ENCODE measurements around the gene RPL38. TPM values are rescaled to one million over a fixed set of nuclear protein-coding genes. Genes with fewer than 3 reads are reported as not detected.
A peak's percentile ranks its signal among the peaks of the same experiment; 100 is the strongest.

Gene RPL38
- total RNA-seq, 5 donors from 2014 or later (not counting 1 experiment from before 2014, with no cell fraction given): 1,569 to 1,786 (median 1,717) TPM

DNA sequence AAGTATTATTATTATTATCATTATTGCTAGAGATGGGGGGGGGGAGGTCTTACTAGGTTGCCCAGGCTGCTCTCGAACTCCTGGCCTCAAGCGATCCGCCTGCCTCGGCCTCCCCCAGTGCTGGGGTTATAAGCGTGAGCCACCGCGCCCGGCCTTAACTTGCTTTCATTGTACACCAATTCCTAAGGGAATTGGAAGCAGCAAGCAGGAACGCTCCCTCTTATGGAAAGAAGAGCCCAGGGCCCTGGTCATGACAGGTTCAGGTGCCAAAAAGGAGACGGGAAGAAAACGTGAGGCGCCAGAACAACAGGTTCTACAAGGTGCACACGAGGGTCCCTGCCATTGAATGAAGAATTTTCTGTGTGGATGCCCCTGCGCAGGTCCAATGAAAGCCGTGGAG lies 540 bp upstream of the RPL38 start:
- no peaks in the 10 kb centered on the region for H3K9me3 ChIP-seq
- H3K27me3 ChIP-seq (replicated peaks in 1 of 2; ENCODE audit: control insufficient read depth in 2 of 2, extremely low read depth in 1 of 2, insufficient read depth in 2 of 2, low read length in 1 of 2): peaks cover 0 to 46% of the 10 kb centered on the region in 2 experiments
- Mint-ChIP-seq H3K27ac (no peak overlapping the region), H3K36me3 (peaks cover 15% of the 10 kb centered on the region), H3K9me3 (no peaks in the 10 kb centered on the region), H3K4me3 (peak overlapping the region; percentile 91 to 99 (median 95)), H3K4me1 (peaks cover 41 to 45% (median 41%) of the 10 kb centered on the region in 3 donors), H3K27me3 (peaks cover 10 to 22% of the 10 kb centered on the region in 2 donors)
- WGBS (ENCODE audit: insufficient coverage): 40% methylated on average over 13 of the region's 15 CpGs
- ATAC-seq (replicated peaks in 1 of 4) (no peak), DNase-seq (no peak)
- peaks cover 0 to 31% of the 10 kb centered on the region in 2 donors for H3K36me3 ChIP-seq (ENCODE audit: control insufficient read depth in 2 of 2, extremely low read depth in 1 of 2, insufficient read depth in 1 of 2, low read length in 1 of 2)
- ChIA-PET CTCF (interaction anchor here (0.6 to 1.7 kb wide), 9 partner anchors 8 to 1581 kb away, joined by 3 to 12 read pairs (median 6); partner anchors contain the start of genes TTYH2 (in 1 of the 2) and UNK (in 1 of the 2)), POLR2A (interaction anchor here in 1 of 2 donors (0.6 kb wide), 1 partner anchor 96 kb away, joined by 3 read pairs; no protein-coding TSS in a partner anchor)
- H3K27ac ChIP-seq (ENCODE audit: low read length): no peak overlapping the region
- peaks cover 18 to 52% of the 10 kb centered on the region in 2 experiments for H3K4me1 ChIP-seq (ENCODE audit: control insufficient read depth in 1 of 2, extremely low read depth in 1 of 2, insufficient read depth in 2 of 2, low read length in 2 of 2)
- H3K4me3 ChIP-seq (ENCODE audit: control insufficient read depth in 1 of 2, extremely low read depth in 1 of 2, low read length in 1 of 2): peak overlapping the region in 1 of 2 donors; percentile 93

DNA sequence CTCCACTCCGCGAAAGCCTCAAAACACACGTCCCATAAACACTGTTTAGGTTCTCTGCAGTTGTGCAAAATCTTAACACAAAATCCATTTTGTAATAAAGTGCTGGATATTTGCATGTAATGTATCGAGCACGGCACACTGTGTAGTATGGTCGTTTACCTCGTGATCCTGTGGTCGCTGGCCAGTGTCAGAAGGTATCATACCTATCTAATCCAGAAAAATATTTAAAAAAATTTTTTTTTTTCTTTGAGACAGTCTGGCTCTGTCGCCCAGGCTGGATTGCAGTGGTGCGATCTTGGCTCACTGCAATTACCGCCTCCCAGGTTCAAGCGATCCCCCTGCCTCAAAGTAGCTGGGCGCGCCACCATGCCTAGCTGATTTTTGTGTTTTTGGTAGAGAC lies 996 bp downstream of the RPL38 start:
- DNase-seq (no peak), ATAC-seq (replicated peaks in 1 of 4) (no peak)
- Histone ChIP-seq H3K4me3 (ENCODE audit: control insufficient read depth in 1 of 2, extremely low read depth in 1 of 2, low read length in 1 of 2) (peak overlapping the region; percentile 93 to 98), H3K9me3 (no peaks in the 10 kb centered on the region), H3K27me3 (replicated peaks in 1 of 2; ENCODE audit: control insufficient read depth in 2 of 2, extremely low read depth in 1 of 2, insufficient read depth in 2 of 2, low read length in 1 of 2) (peaks cover 0 to 37% of the 10 kb centered on the region in 2 experiments), H3K27ac (ENCODE audit: low read length) (peak overlapping the region; percentile 78), H3K36me3 (ENCODE audit: control insufficient read depth in 2 of 2, extremely low read depth in 1 of 2, insufficient read depth in 1 of 2, low read length in 1 of 2) (peaks cover 0 to 45% of the 10 kb centered on the region in 2 donors), H3K4me1 (ENCODE audit: control insufficient read depth in 1 of 2, extremely low read depth in 1 of 2, insufficient read depth in 2 of 2, low read length in 2 of 2) (peaks cover 18 to 51% of the 10 kb centered on the region in 2 experiments)
- H3K36me3 Mint-ChIP-seq: peaks cover 27% of the 10 kb centered on the region
- ChIA-PET POLR2A (no interaction called here), CTCF (interaction anchor here in 1 of 2 donors (1.7 kb wide), 1 partner anchor 9 kb away, joined by 12 read pairs; the partner anchor contains the start of gene TTYH2)
- H3K9me3 Mint-ChIP-seq: no peaks in the 10 kb centered on the region
- H3K4me3 Mint-ChIP-seq: peak overlapping the region; percentile 91 to 99 (median 95)
- H3K27ac Mint-ChIP-seq: peak overlapping the region; percentile 93 to 98
- WGBS (ENCODE audit: insufficient coverage): 47% methylated on average over 4 of the region's 14 CpGs
- peaks cover 10 to 19% of the 10 kb centered on the region in 2 donors for H3K27me3 Mint-ChIP-seq
- peaks cover 40 to 54% (median 51%) of the 10 kb centered on the region in 3 donors for H3K4me1 Mint-ChIP-seq

DNA sequence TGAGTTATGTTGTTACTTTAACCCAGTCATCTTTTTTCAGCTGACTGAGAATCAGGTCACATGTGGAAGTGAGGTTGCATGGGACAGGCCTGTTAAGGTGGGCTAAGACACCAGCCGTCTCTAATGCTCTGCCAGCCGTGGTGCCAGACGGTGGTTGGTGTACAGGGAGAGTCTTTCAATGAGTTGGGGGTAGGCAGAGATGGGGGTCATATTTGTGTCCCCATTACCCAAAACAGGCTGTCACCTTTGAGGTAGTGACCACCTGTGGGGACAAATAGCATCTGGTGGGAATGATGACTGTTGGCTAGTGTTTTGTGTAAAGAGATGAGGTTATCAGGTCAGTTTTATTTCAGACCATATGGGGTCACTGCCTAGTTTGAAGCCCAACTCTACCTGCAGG lies 1.8 kb downstream of the RPL38 start:
- peaks cover 18 to 49% of the 10 kb centered on the region in 2 experiments for H3K4me1 ChIP-seq (ENCODE audit: control insufficient read depth in 1 of 2, extremely low read depth in 1 of 2, insufficient read depth in 2 of 2, low read length in 2 of 2)
- no peaks in the 10 kb centered on the region for H3K9me3 ChIP-seq
- peaks cover 0 to 53% of the 10 kb centered on the region in 2 donors for H3K36me3 ChIP-seq (ENCODE audit: control insufficient read depth in 2 of 2, extremely low read depth in 1 of 2, insufficient read depth in 1 of 2, low read length in 1 of 2)
- H3K27me3 ChIP-seq (replicated peaks in 1 of 2; ENCODE audit: control insufficient read depth in 2 of 2, extremely low read depth in 1 of 2, insufficient read depth in 2 of 2, low read length in 1 of 2): peaks cover 0 to 29% of the 10 kb centered on the region in 2 experiments
- H3K27ac ChIP-seq (ENCODE audit: low read length): peak overlapping the region; percentile 78
- Mint-ChIP-seq H3K4me1 (peaks cover 37 to 55% (median 52%) of the 10 kb centered on the region in 3 donors), H3K9me3 (no peaks in the 10 kb centered on the region), H3K27ac (peak overlapping the region; percentile 68 to 98), H3K4me3 (peak overlapping the region; percentile 91 to 99 (median 95)), H3K36me3 (peaks cover 31% of the 10 kb centered on the region), H3K27me3 (peaks cover 7 to 13% of the 10 kb centered on the region in 2 donors)
- ATAC-seq (replicated peaks in 1 of 4) (no peak), DNase-seq (no peak)
- CTCF ChIA-PET: no interaction called here
- H3K4me3 ChIP-seq (ENCODE audit: control insufficient read depth in 1 of 2, extremely low read depth in 1 of 2, low read length in 1 of 2): no peak overlapping the region
- POLR2A ChIA-PET: no interaction called here
- WGBS (ENCODE audit: insufficient coverage): 60% methylated on average over 1 of the region's 3 CpGs

GRCh38 chr17:74206332-74206818 lies 2.9 kb downstream of the RPL38 start:
- Histone ChIP-seq H3K9me3 (no peaks in the 10 kb centered on the region), H3K36me3 (ENCODE audit: control insufficient read depth in 2 of 2, extremely low read depth in 1 of 2, insufficient read depth in 1 of 2, low read length in 1 of 2) (peaks cover 0 to 54% of the 10 kb centered on the region in 2 donors), H3K27me3 (replicated peaks in 1 of 2; ENCODE audit: control insufficient read depth in 2 of 2, extremely low read depth in 1 of 2, insufficient read depth in 2 of 2, low read length in 1 of 2) (peaks cover 0 to 18% of the 10 kb centered on the region in 2 experiments), H3K27ac (ENCODE audit: low read length) (no peak overlapping the region), H3K4me3 (ENCODE audit: control insufficient read depth in 1 of 2, extremely low read depth in 1 of 2, low read length in 1 of 2) (no peak overlapping the region), H3K4me1 (ENCODE audit: control insufficient read depth in 1 of 2, extremely low read depth in 1 of 2, insufficient read depth in 2 of 2, low read length in 2 of 2) (peaks cover 18 to 60% of the 10 kb centered on the region in 2 experiments)
- Mint-ChIP-seq H3K4me1 (peaks cover 43 to 66% (median 58%) of the 10 kb centered on the region in 3 donors), H3K9me3 (no peaks in the 10 kb centered on the region), H3K27me3 (peaks cover under 1 to 3% of the 10 kb centered on the region in 2 donors), H3K27ac (peak overlapping the region; percentile 12 to 59), H3K4me3 (peak overlapping the region; percentile 17 to 39 (median 22)), H3K36me3 (peaks cover 35% of the 10 kb centered on the region)
- ATAC-seq (replicated peaks in 1 of 4): no peak
- ChIA-PET POLR2A (interaction anchor here in 1 of 2 donors (0.7 kb wide), 1 partner anchor 77 kb away, joined by 7 read pairs; no protein-coding TSS in a partner anchor), CTCF (interaction anchor here (0.6 to 0.7 kb wide), 2 partner anchors 15 to 326 kb away, joined by 3 to 4 read pairs; no protein-coding TSS in a partner anchor)
- 87% methylated on average over 5 of the region's 5 CpGs for WGBS (ENCODE audit: insufficient coverage)
- DNase-seq: no peak

GRCh38 chr17:74210191-74211140 lies 7.0 kb downstream of the RPL38 start:
- WGBS (ENCODE audit: insufficient coverage): 73% methylated on average over 12 of the region's 18 CpGs
- ChIA-PET CTCF (interaction anchor here in 1 of 2 donors (0.6 kb wide), 1 partner anchor 246 kb away, joined by 3 read pairs; no protein-coding TSS in a partner anchor), POLR2A (no interaction called here)
- H3K9me3 ChIP-seq: no peaks in the 10 kb centered on the region
- ATAC-seq (replicated peaks in 1 of 4): peak; percentile 45 to 56 (median 52)
- H3K36me3 ChIP-seq (ENCODE audit: control insufficient read depth in 2 of 2, extremely low read depth in 1 of 2, insufficient read depth in 1 of 2, low read length in 1 of 2): peaks cover 0 to 40% of the 10 kb centered on the region in 2 donors
- peak; percentile 61 to 88 (median 79) for DNase-seq
- peaks cover 49 to 78% (median 72%) of the 10 kb centered on the region in 3 donors for H3K4me1 Mint-ChIP-seq
- no peaks in the 10 kb centered on the region for H3K27me3 Mint-ChIP-seq
- H3K27me3 ChIP-seq (replicated peaks in 1 of 2; ENCODE audit: control insufficient read depth in 2 of 2, extremely low read depth in 1 of 2, insufficient read depth in 2 of 2, low read length in 1 of 2): peaks cover 0 to 15% of the 10 kb centered on the region in 2 experiments
- peaks cover 3 to 76% of the 10 kb centered on the region in 2 experiments for H3K4me1 ChIP-seq (ENCODE audit: control insufficient read depth in 1 of 2, extremely low read depth in 1 of 2, insufficient read depth in 2 of 2, low read length in 2 of 2)
- H3K9me3 Mint-ChIP-seq: no peaks in the 10 kb centered on the region
- peak overlapping the region; percentile 39 for H3K27ac ChIP-seq (ENCODE audit: low read length)
- H3K4me3 ChIP-seq (ENCODE audit: control insufficient read depth in 1 of 2, extremely low read depth in 1 of 2, low read length in 1 of 2): no peak overlapping the region
- H3K27ac Mint-ChIP-seq: peak overlapping the region; percentile 83 to 90
- H3K36me3 Mint-ChIP-seq: peaks cover 25% of the 10 kb centered on the region
- peak overlapping the region in 1 of 3 donors; percentile 47 for H3K4me3 Mint-ChIP-seq

All from T-cell (primary cell).